MV-4-11 (cell line): ENCODE results near the gene SMARCB1.

Experiments
- DNase-seq: peaks from one replicate; lab custom pipeline; 2025; lab: John Stamatoyannopoulos, UW

SMARCB1 gene

GRCh38 chr22:23780146-23780748 lies 6.5 kb upstream of the SMARCB1 start:
- DNase-seq: no peak

GRCh38 chr22:23781065-23781464 lies 5.7 kb upstream of the SMARCB1 start:
- DNase-seq: no peak

DNA sequence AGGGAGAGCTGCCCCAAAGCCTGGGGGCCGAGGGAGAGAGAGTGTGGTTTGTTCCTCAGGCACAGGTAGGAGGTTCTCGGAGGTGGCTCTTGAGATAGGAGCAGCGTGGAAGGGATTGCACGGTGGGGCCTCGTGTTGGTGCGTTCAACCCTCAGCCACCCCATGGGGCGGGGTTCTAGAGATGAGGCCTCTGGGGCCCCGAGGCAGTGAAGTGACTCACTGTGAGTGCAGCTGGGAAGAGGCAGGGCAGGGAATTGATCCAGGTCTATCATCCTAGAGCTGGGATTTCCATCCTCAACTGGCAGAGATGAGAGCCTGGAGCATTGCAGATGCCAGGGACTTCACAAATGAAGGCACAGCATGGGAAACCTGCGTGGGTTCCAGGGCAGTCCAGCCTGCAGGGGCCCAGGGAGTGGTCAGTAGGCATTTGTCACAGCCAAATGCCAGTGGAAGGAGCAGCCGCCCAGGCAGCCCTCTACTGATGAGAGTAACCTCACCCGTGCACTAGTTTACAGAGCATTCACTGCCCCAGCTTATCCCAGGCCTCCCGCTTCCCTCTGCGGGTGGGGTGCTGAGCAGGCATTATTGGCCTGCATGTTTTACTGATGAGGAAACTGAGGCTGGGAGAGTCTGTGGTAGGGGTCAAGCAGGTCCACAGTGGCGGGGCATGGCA lies 5.1 kb upstream of the SMARCB1 start:
- DNase-seq: no peak

- DNase-seq: no peak
Measured at GRCh38 chr22:23782252-23782651, 4.5 kb upstream of the SMARCB1 start.

GRCh38 chr22:23782703-23783102 lies 4.1 kb upstream of the SMARCB1 start:
- no peak for DNase-seq

DNA sequence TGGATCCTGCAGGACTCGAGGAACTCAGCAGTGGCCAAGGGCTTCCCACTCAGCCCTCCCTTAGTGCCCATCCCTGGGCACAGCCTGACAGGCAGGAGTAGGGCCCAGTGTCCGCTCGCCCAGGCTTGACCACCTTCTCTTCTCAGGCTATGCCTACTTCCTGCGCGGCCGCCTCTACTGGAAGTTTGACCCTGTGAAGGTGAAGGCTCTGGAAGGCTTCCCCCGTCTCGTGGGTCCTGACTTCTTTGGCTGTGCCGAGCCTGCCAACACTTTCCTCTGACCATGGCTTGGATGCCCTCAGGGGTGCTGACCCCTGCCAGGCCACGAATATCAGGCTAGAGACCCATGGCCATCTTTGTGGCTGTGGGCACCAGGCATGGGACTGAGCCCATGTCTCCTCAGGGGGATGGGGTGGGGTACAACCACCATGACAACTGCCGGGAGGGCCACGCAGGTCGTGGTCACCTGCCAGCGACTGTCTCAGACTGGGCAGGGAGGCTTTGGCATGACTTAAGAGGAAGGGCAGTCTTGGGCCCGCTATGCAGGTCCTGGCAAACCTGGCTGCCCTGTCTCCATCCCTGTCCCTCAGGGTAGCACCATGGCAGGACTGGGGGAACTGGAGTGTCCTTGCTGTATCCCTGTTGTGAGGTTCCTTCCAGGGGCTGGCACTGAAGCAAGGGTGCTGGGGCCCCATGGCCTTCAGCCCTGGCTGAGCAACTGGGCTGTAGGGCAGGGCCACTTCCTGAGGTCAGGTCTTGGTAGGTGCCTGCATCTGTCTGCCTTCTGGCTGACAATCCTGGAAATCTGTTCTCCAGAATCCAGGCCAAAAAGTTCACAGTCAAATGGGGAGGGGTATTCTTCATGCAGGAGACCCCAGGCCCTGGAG lies 3.3 kb upstream of the SMARCB1 start:
- DNase-seq: no peak

DNA sequence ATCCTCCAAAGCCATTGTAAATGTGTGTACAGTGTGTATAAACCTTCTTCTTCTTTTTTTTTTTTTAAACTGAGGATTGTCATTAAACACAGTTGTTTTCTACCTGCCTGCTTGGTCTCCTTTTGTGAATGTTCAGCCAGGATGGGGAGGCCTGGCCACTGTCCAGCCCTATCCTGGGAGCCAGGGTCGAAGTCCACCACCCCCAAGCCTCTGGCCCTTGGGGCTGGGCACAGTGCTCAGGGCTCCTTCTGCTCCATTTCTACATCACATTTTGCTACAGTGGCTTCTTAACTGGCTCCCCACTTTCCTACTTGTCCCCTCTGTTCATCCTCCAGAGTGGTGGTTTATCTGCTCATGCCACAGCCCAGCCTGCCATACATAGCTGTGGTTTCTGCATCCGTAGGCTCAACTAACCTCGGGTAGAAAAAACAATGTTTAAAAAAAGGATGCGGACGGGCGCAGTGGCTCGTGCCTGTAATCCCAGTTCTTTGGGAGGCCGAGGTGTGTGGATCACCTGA lies 2.5 kb upstream of the SMARCB1 start:
- DNase-seq: peak; percentile 76

DNA sequence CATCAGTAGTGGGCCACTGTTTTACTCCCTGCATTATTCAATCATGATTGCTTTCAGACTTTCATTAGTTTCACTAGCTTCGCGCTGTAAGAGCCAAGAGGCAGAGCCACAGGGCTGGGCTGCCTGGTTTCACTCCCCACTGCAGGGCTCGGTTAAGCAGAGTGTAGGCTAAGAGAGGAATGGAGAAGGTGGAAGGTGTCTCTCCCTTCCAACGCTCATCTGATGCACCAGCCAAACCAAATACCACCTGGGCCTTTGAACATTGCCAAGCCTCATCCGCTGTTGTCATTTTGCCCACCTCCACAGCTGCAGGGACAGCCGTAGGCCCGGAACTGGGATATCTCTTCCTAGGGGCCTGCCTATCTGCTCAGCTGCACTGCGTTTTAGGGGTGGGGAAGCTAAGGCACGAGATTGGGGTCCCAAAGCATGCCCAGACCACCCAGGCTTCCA lies 480 bp upstream of the SMARCB1 start:
- no peak for DNase-seq

- DNase-seq: no peak
Measured at GRCh38 chr22:23787600-23787896, 782 bp downstream of the SMARCB1 start.

- DNase-seq: no peak
Measured at GRCh38 chr22:23787910-23788309, 1.1 kb downstream of the SMARCB1 start.

GRCh38 chr22:23789121-23789520 lies 2.4 kb downstream of the SMARCB1 start:
- DNase-seq: no peak

DNA sequence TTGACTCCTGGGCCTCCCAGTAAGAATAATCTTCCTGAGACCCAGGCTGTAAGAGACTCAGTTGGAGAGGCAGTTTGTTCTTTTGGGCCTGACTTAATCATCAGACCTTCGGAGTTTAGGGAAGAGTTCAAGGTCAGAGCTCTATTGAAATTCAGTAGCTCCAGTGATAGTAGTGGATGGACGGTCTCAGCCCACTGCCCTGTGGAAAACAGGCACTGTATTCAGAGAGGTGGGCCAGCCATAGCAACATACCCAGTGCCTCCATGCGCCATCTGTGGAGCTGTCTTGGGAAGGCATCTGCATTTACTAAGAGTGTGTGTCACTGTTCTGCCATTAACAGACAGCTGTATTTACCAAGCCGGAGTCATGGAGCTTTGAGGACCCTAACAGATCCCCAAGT lies 2.9 kb downstream of the SMARCB1 start:
- DNase-seq: no peak

DNA sequence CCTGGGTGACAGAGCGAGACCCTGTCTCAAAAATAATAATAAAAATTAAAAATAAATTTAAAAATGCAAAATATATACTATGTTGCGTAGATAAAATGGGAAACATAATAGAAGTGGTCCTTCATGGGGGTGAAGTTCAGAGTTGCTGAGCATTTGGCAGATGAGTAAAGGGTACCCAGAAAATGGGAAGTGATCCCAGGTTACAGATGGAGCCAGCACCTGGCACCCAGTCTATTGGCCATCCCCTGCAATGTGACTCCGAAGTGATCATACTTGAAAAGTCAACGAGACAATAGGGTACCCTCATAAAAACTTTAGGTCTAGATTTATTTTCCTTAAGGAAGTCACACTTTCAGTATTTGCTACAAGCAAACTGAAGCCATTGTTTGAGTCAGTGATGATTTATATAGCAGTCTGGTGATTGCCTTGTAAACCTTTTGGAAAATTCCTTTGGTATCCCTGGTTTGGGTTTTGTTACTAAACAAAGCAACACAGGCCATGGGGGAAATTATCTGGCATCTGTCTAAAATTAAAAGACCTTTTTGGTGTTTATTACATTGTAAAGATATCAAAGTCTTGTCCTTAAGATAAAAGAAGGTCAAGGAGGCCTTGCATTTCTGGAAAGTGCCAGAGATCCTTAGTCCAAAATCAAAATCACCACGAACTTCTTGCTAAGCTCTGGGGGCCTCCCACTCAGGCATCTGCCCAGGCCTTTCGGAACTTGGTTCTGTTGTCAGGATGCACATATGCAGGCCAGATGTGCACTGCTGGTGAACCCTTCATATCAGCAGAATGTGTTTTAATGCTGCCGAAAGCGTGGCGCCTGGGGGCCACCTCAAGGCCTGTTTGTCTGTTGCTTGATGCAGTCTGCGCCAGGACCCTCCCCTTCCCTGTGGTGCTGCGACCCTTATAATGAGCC lies 4.3 kb downstream of the SMARCB1 start:
- DNase-seq: no peak

- DNase-seq: no peak
Measured at GRCh38 chr22:23791738-23792645, 5.2 kb downstream of the SMARCB1 start.

DNA sequence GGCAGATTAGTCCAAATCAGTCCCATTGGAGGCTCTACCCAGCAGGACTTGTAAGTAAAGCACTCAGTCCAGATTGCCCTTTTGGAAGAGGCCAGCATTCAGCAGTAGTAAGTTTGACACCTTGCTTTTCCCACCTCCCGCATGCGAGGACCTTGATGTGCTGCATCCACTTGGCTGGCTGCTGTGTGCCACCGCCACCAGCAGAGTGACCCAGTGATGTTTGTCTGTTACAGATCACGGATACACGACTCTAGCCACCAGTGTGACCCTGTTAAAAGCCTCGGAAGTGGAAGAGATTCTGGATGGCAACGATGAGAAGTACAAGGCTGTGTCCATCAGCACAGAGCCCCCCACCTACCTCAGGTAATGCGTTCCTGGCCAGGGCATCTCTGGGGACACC lies 6.6 kb downstream of the SMARCB1 start:
- no peak for DNase-seq

- no peak for DNase-seq
Measured at GRCh38 chr22:23796461-23796860, 9.7 kb downstream of the SMARCB1 start.

GRCh38 chr22:23800297-23801237 lies 13.8 kb downstream of the SMARCB1 start:
- DNase-seq: no peak

GRCh38 chr22:23801238-23801821 lies 14.6 kb downstream of the SMARCB1 start:
- no peak for DNase-seq

DNA sequence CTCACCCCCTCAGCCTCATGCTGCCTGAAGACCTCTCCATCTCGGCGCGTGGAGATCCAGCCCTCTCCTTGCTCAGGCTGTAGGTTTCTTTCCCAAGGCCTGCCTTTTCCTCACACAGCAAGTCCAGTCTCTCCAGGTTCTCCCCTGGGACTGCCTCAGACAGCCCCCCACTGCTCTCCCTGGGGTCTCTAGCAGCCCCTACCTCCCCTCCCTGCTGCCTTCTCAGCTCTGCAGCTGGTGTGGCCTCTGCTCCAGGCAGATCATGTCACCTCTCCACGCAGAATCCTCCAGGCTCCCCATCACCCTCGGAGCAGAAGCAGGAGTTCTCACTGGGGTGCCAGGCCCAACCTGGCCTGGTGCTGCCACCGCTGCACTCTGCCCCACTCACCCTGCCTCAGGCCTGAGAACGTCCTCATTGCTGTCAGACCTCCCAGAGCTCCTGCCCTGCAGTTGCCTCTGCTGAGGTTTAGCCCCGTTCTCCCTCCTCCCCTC lies 15.2 kb downstream of the SMARCB1 start:
- no peak for DNase-seq
